ENCODE results near the gene SLC31A1. TPM values are rescaled to one million over a fixed set of nuclear protein-coding genes. Genes with fewer than 3 reads are reported as not detected.
"Not testable (repeated sequence)": the region's sequence is repeated elsewhere in the genome, so short reads cannot be mapped to it uniquely, and the experiment has no call there.

Gene SLC31A1
- total and polyA plus RNA-seq, 4 donors: 13.9 to 39.3 (median 18.2) TPM

GRCh38 chr9:113289091-113289490 is 67.7 kb downstream of the SLC31A1 start:
- ATAC-seq (ENCODE audit: insufficient read depth, low FRiP score): no peak
- Histone ChIP-seq H3K9me3 (ENCODE audit: control insufficient read depth in 4 of 4, insufficient read depth in 3 of 4, low read length in 3 of 4) (peaks cover 0 to 1% (median 0%) of the 10 kb centered on the region in 4 donors), H3K4me1 (ENCODE audit: control insufficient read depth in 5 of 5, insufficient read depth in 5 of 5, low read length in 5 of 5) (no peaks in the 10 kb centered on the region), H3K9ac (ENCODE audit: insufficient read depth in 1 of 2, low read length in 2 of 2) (no peak overlapping the region), H3K27ac (ENCODE audit: low read depth in 1 of 2, low read length in 1 of 2) (peak overlapping the region in 1 of 2 donors; percentile 43), H3K4me3 (no peak overlapping the region), H3K27me3 (ENCODE audit: control insufficient read depth in 3 of 3, insufficient read depth in 3 of 3, low read length in 2 of 3) (no peaks in the 10 kb centered on the region), H3K36me3 (ENCODE audit: control insufficient read depth in 4 of 4, insufficient read depth in 4 of 4, low read length in 4 of 4) (peaks cover 42 to 65% (median 50%) of the 10 kb centered on the region in 4 donors)
- DNase-seq: no peak
- 95 to 100% methylated on average over 2 of the region's 2 CpGs for WGBS, 2 donors
- no peak for TF ChIP-seq CTCF (IDR thresholded peaks at IDR 0.05; ENCODE audit: control extremely low read depth, extremely low read depth)

- H3K9me3 ChIP-seq (ENCODE audit: control insufficient read depth in 4 of 4, insufficient read depth in 3 of 4, low read length in 3 of 4): peaks cover 0 to 1% (median 0%) of the 10 kb centered on the region in 4 donors
- no peak overlapping the region for H3K4me3 ChIP-seq
- DNase-seq: no peak
- H3K27me3 ChIP-seq (ENCODE audit: control insufficient read depth in 3 of 3, insufficient read depth in 3 of 3, low read length in 2 of 3): no peaks in the 10 kb centered on the region
- no peaks in the 10 kb centered on the region for H3K4me1 ChIP-seq (ENCODE audit: control insufficient read depth in 5 of 5, insufficient read depth in 5 of 5, low read length in 5 of 5)
- ATAC-seq (ENCODE audit: insufficient read depth, low FRiP score): no peak
- H3K27ac ChIP-seq (ENCODE audit: low read depth in 1 of 2, low read length in 1 of 2): no peak overlapping the region
- H3K36me3 ChIP-seq (ENCODE audit: control insufficient read depth in 4 of 4, insufficient read depth in 4 of 4, low read length in 4 of 4): peaks cover 39 to 56% (median 41%) of the 10 kb centered on the region in 4 donors
- 89 to 93% methylated on average over 6 of the region's 6 CpGs for WGBS, 2 donors
- no peak overlapping the region for H3K9ac ChIP-seq (ENCODE audit: insufficient read depth in 1 of 2, low read length in 2 of 2)
- no peak for TF ChIP-seq CTCF (IDR thresholded peaks at IDR 0.05; ENCODE audit: control extremely low read depth, extremely low read depth)
Observed at GRCh38 chr9:113290052-113290607, 68.8 kb downstream of the SLC31A1 start.

GRCh38 chr9:113293285-113293878 is 72.0 kb downstream of the SLC31A1 start:
- H3K27ac ChIP-seq (ENCODE audit: low read depth in 1 of 2, low read length in 1 of 2): no peak overlapping the region
- H3K27me3 ChIP-seq (ENCODE audit: control insufficient read depth in 3 of 3, insufficient read depth in 3 of 3, low read length in 2 of 3): no peaks in the 10 kb centered on the region
- DNase-seq (no peak), ATAC-seq (ENCODE audit: insufficient read depth, low FRiP score) (no peak)
- 89 to 92% methylated on average over 7 of the region's 7 CpGs for WGBS, 2 donors
- TF ChIP-seq CTCF (IDR thresholded peaks at IDR 0.05; ENCODE audit: control extremely low read depth, extremely low read depth): no peak
- H3K4me1 ChIP-seq (ENCODE audit: control insufficient read depth in 5 of 5, insufficient read depth in 5 of 5, low read length in 5 of 5): no peaks in the 10 kb centered on the region
- no peak overlapping the region for H3K4me3 ChIP-seq
- peaks cover 0 to 1% (median 0%) of the 10 kb centered on the region in 4 donors for H3K9me3 ChIP-seq (ENCODE audit: control insufficient read depth in 4 of 4, insufficient read depth in 3 of 4, low read length in 3 of 4)
- H3K9ac ChIP-seq (ENCODE audit: insufficient read depth in 1 of 2, low read length in 2 of 2): no peak overlapping the region
- H3K36me3 ChIP-seq (ENCODE audit: control insufficient read depth in 4 of 4, insufficient read depth in 4 of 4, low read length in 4 of 4): peaks cover 24 to 34% (median 30%) of the 10 kb centered on the region in 4 donors

GRCh38 chr9:113296247-113296646 is 74.9 kb downstream of the SLC31A1 start:
- 92 to 93% methylated on average over 8 of the region's 8 CpGs for WGBS, 2 donors
- not testable (repeated sequence) for H3K9me3 ChIP-seq (ENCODE audit: control insufficient read depth in 4 of 4, insufficient read depth in 3 of 4, low read length in 3 of 4); ATAC-seq (ENCODE audit: insufficient read depth, low FRiP score); DNase-seq; H3K27ac ChIP-seq (ENCODE audit: low read depth in 1 of 2, low read length in 1 of 2); H3K9ac ChIP-seq (ENCODE audit: insufficient read depth in 1 of 2, low read length in 2 of 2); H3K4me1 ChIP-seq (ENCODE audit: control insufficient read depth in 5 of 5, insufficient read depth in 5 of 5, low read length in 5 of 5); H3K27me3 ChIP-seq (ENCODE audit: control insufficient read depth in 3 of 3, insufficient read depth in 3 of 3, low read length in 2 of 3); H3K4me3 ChIP-seq
- peaks cover 14 to 17% (median 15%) of the 10 kb centered on the region in 4 donors for H3K36me3 ChIP-seq (ENCODE audit: control insufficient read depth in 4 of 4, insufficient read depth in 4 of 4, low read length in 4 of 4)

All from lung (tissue), 12 donors.